K562 (cell line): ENCODE results near the gene ZFP62. TPM values are rescaled to one million over a fixed set of nuclear protein-coding genes. Genes with fewer than 3 reads are reported as not detected.
A peak's percentile ranks its signal among the peaks of the same experiment; 100 is the strongest.

Experiments
- AFF1 ChIP-seq, 2 experiments: fragments of 450-650 bp; IDR thresholded peaks; 2 replicates each; pipeline ENCODE4 v1.6.1; 2018; ENCODE audit warnings: mild to moderate bottlenecking in 2 of 2, low read depth in 1 of 2; ENCODE audit not compliant: partially characterized antibody in 2 of 2
- CBFA2T2 ChIP-seq: fragments of 450-650 bp; conservative IDR thresholded peaks from 2 replicates; pipeline ENCODE4 v1.6.1; 2017; ENCODE audit warnings: mild to moderate bottlenecking
- CREB5 ChIP-seq: fragments of 250-450 bp; sonication (Bioruptor Pico); IDR thresholded peaks from 2 replicates; pipeline ENCODE4 v1.5.0; 2020; ENCODE audit warnings: mild to moderate bottlenecking
- ID3 ChIP-seq, 2 experiments: fragments of 250-450 bp in 1 of 2; fragments of 450-650 bp in 1 of 2; sonication (Bioruptor Pico) in 1 of 2; IDR thresholded peaks; 2 replicates each; pipeline versions ENCODE4 v1.6.1 to v1.8.0; 2016 to 2021; ENCODE audit warnings: mild to moderate bottlenecking in 2 of 2, moderate library complexity in 2 of 2, missing compliant biosample characterization in 1 of 2, missing genetic modification characterization in 1 of 2
- LCOR ChIP-seq: sonication (generic); formaldehyde crosslinking; IDR thresholded peaks from 2 replicates; pipeline ENCODE4 v1.8.0; 2022; ENCODE audit warnings: mild to moderate bottlenecking, missing genetic modification reagents
- MAFG ChIP-seq: fragments of 450-650 bp; conservative IDR thresholded peaks from 2 replicates; pipeline ENCODE4 v1.6.1; 2016; ENCODE audit warnings: missing genetic modification characterization, missing compliant biosample characterization
- MBD2 ChIP-seq: sonication (generic); IDR thresholded peaks from 2 replicates; pipeline ENCODE4 v1.6.1; 2016; ENCODE audit warnings: low read depth, borderline replicate concordance
- NFATC3 ChIP-seq: fragments of 450-650 bp; IDR thresholded peaks from 2 replicates; pipeline ENCODE4 v1.6.1; 2017; ENCODE audit warnings: mild to moderate bottlenecking
- NFYB ChIP-seq: IDR thresholded peaks from 2 replicates; pipeline ENCODE4 v1.6.1; 2011; ENCODE audit warnings: mild to moderate bottlenecking, moderate library complexity; ENCODE audit not compliant: insufficient read length; ENCODE audit errors: extremely low read depth
- NR0B1 ChIP-seq: fragments of 450-650 bp; IDR thresholded peaks from one replicate; pipeline ENCODE4 v1.6.1; 2018; ENCODE audit warnings: mild to moderate bottlenecking, moderate library complexity; ENCODE audit not compliant: partially characterized antibody
- PHF21A ChIP-seq: fragments of 450-650 bp; IDR thresholded peaks from 2 replicates; pipeline ENCODE4 v1.6.1; 2017; ENCODE audit warnings: low read depth, borderline replicate concordance
- PTTG1 ChIP-seq: fragments of 450-650 bp; IDR thresholded peaks from 2 replicates; pipeline ENCODE4 v1.6.1; 2016; ENCODE audit warnings: low read depth, mild to moderate bottlenecking, missing genetic modification characterization, missing compliant biosample characterization
- SMARCA5 ChIP-seq: fragments of 450-650 bp; IDR thresholded peaks from 2 replicates; pipeline ENCODE4 v1.6.1; 2016
- TAF1 ChIP-seq: IDR thresholded peaks from 2 replicates; pipeline ENCODE4 v1.6.1; 2011; ENCODE audit warnings: mild to moderate bottlenecking, low read length, moderate library complexity; ENCODE audit not compliant: insufficient read depth, control insufficient read depth, severe bottlenecking; ENCODE audit errors: extremely low read depth
- YY1 ChIP-seq, 3 experiments: IDR thresholded peaks; 2 replicates each; pipeline ENCODE4 v1.6.1; 2011; ENCODE audit warnings: low read length in 2 of 3, mild to moderate bottlenecking in 2 of 3, moderate library complexity in 2 of 3, borderline replicate concordance in 1 of 3, control low read depth in 1 of 3, low read depth in 1 of 3; ENCODE audit not compliant: insufficient read depth in 3 of 3, insufficient replicate concordance in 2 of 3, control insufficient read depth in 1 of 3, insufficient read length in 1 of 3; ENCODE audit errors: extremely low read depth in 1 of 3
- ZNF444 ChIP-seq: fragments of 250-450 bp; sonication (Bioruptor Pico); IDR thresholded peaks from 2 replicates; pipeline ENCODE4 v1.4.0; 2020; ENCODE audit warnings: mild to moderate bottlenecking, moderate library complexity
- ZNF639 ChIP-seq, 2 experiments: fragments of 200-800 bp in 1 of 2; sonication (Bioruptor generic) in 1 of 2; sonication (generic) in 1 of 2; formaldehyde crosslinking in 1 of 2; IDR thresholded peaks in 1 of 2; conservative IDR thresholded peaks in 1 of 2; 2 replicates each; pipeline versions ENCODE4 v1.5.0 to v1.6.1; 2016 to 2020; ENCODE audit warnings: missing compliant biosample characterization in 1 of 2, missing genetic modification characterization in 1 of 2, missing genetic modification reagents in 1 of 2
- polyA plus RNA-seq, 8 experiments: library from polyadenylated mRNA; depleted of rRNA in 4 of 8; stranded (reverse) in 5 of 8; unstranded in 3 of 8; fragments of >200 nt; fragmentation: Nextera tagmentation in 2 of 8; fragmentation: Illumina TruSeq in 1 of 8; extraction: Ambion mirVana in 2 of 8; extraction: Trizol in 1 of 8; gene quantifications; 2 replicates each; pipeline versions ENCODE4 v1.2.1 to v1.2.3, GENCODE V29; 2011 to 2014; ENCODE audit warnings: inconsistent platforms in 1 of 8, missing spikeins in 1 of 8
- total RNA-seq, 7 experiments: library from RNA; depleted of rRNA in 6 of 7; stranded (reverse); fragments of >200 nt in 6 of 7; fragmentation: Illumina TruSeq in 2 of 7; extraction: Trizol in 2 of 7; gene quantifications; 2 replicates each; pipeline versions ENCODE4 v1.2.1 to v1.2.3, GENCODE V29; 2011 to 2021; ENCODE audit warnings: low replicate concordance in 1 of 7

ZFP62 gene
- total and polyA plus RNA-seq, 9 of the 15 experiments (the other 6 are each of a cell fraction or from before 2014, with no cell fraction given): 12.2 to 37.5 (median 25.0) TPM

GRCh38 chr5:180810959-180811622 is 50.0 kb downstream of the ZFP62 start (continued):
- TF ChIP-seq LCOR (CRISPR knock-in tag) (no peak), TAF1 (no peak), CREB5 (CRISPR knock-in tag) (no peak), NR0B1 (no peak), MAFG (tag) (no peak), PTTG1 (tag) (no peak), MBD2 (no peak), AFF1 (IDR thresholded peaks at IDR 0.05; ENCODE audit: low read depth in 1 of 2, partially characterized antibody in 2 of 2) (peak in 1 of 2 experiments; percentile 20), YY1 (IDR thresholded peaks at IDR 0.05; ENCODE audit: borderline replicate concordance in 1 of 3, control insufficient read depth in 1 of 3, extremely low read depth in 1 of 3, insufficient read depth in 3 of 3, insufficient read length in 1 of 3, insufficient replicate concordance in 2 of 3, low read depth in 1 of 3, low read length in 2 of 3) (peak in 1 of 3 experiments; percentile 49), ID3 (CRISPR knock-in tag; IDR thresholded peaks at IDR 0.05) (no peak), ID3 (tag; IDR thresholded peaks at IDR 0.05) (peak; percentile 3; the same call in 1 of the 2 replicates), CBFA2T2 (no peak), PHF21A (no peak), ZNF444 (CRISPR knock-in tag) (no peak), SMARCA5 (no peak), ZNF639 (CRISPR knock-in tag; conservative IDR thresholded peaks at IDR 0.05 in 1 of 2, IDR thresholded peaks at IDR 0.05 in 1 of 2) (0 out of 4 replicates have a peak, but pooled peaks of 1 of the 2 experiments have one; percentile 6), NFYB (no peak), NFATC3 (no peak)
